K562 treated with DMSO at 1 percent for 4 hours (cell line): Measurements from ENCODE around the gene NRP2. TPM values are rescaled to one million over a fixed set of nuclear protein-coding genes. Genes with fewer than 3 reads are reported as not detected.

ENCODE experiments used
- total RNA-seq: library from RNA; unstranded; fragments of 300-600 nt; gene quantifications from 2 replicates; pipeline ENCODE4 v1.2.3, GENCODE V29; 2022; ENCODE audit not compliant: insufficient read depth

The NRP2 gene, protein sequence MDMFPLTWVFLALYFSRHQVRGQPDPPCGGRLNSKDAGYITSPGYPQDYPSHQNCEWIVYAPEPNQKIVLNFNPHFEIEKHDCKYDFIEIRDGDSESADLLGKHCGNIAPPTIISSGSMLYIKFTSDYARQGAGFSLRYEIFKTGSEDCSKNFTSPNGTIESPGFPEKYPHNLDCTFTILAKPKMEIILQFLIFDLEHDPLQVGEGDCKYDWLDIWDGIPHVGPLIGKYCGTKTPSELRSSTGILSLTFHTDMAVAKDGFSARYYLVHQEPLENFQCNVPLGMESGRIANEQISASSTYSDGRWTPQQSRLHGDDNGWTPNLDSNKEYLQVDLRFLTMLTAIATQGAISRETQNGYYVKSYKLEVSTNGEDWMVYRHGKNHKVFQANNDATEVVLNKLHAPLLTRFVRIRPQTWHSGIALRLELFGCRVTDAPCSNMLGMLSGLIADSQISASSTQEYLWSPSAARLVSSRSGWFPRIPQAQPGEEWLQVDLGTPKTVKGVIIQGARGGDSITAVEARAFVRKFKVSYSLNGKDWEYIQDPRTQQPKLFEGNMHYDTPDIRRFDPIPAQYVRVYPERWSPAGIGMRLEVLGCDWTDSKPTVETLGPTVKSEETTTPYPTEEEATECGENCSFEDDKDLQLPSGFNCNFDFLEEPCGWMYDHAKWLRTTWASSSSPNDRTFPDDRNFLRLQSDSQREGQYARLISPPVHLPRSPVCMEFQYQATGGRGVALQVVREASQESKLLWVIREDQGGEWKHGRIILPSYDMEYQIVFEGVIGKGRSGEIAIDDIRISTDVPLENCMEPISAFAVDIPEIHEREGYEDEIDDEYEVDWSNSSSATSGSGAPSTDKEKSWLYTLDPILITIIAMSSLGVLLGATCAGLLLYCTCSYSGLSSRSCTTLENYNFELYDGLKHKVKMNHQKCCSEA
- total RNA-seq: not detected in 2 replicates

DNA sequence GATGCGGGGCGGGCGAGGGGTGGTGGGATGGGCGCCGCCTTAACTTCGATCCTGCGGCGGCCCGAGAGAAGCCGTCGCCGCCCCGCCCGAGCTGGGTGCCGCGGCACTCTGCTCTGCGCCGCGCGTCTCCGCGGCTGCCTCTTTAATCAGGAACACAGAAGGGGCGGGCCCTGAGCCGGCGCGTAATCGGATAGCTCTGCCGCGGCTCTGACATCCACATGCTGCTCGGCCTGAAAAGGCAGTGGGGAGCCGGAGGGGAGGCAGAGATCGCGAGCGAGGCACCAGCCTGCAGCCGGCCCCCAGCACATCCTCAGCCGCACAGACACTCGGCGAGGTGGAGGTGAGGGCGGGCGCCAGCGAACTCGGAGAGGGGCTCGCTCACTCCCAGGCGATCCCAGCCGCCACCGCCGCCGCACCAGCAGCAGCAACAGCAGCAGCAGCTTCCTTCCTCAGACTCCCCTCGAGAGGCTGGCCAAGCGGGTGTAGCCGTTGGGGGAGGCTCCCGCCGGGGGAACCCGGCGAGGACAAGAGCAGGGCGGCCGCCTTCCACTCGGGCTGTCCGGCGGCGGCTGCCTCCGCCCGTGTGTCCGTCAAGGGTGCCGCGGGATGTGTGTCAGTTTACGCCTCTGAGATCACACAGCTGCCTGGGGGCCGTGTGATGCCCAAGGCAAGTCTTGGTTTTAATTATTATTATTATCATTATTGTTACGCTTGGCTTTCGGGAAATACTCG lies at the start of gene NRP2:
TSS of gene NRP2 (plus strand) at position 263 of the 732 bp plus-strand sequence. CDS start 790 bp downstream, outside the sequence.

